Upper lobe of right lung (tissue), 1 donor: ENCODE data around the gene MAP7. TPM values are rescaled to one million over a fixed set of nuclear protein-coding genes. Genes with fewer than 3 reads are reported as not detected.
"Not testable (repeated sequence)": the region's sequence is repeated elsewhere in the genome, so short reads cannot be mapped to it uniquely, and the experiment has no call there.

Experiments
- ATAC-seq: fragments of 200-7000 bp; cut with Tn5 transposase; one replicate; pipeline ENCODE4 v1.9.1; 2020; ENCODE audit warnings: mild to moderate bottlenecking, moderate library complexity
- DNase-seq: peaks from one replicate; pipeline ENCODE4 v3.0.0-alpha.2; 2020
- H3K27ac ChIP-seq: fragments of 200-600 bp; one replicate; pipeline ENCODE4 v1.8.0; 2022
- H3K27me3 ChIP-seq: fragments of 200-600 bp; one replicate; pipeline ENCODE4 v1.8.0; 2022; ENCODE audit warnings: mild to moderate bottlenecking
- H3K36me3 ChIP-seq: fragments of 200-600 bp; one replicate; pipeline ENCODE4 v1.8.0; 2022
- H3K4me1 ChIP-seq: fragments of 200-600 bp; one replicate; pipeline ENCODE4 v1.8.0; 2022
- H3K4me3 ChIP-seq: fragments of 200-600 bp; one replicate; pipeline ENCODE4 v1.8.0; 2022; ENCODE audit warnings: mild to moderate bottlenecking
- H3K9me3 ChIP-seq: fragments of 200-600 bp; one replicate; pipeline ENCODE4 v1.8.0; 2022
- intact Hi-C: fragments of 100-400 bp; cut with DNase I; formaldehyde crosslinking; loops from one replicate; pipeline ENCODE4 v1.11.0; 2022
- total RNA-seq: library from RNA; stranded (reverse); fragmentation: NEBNext Ultra II Directional; extraction: Animal tissue kit (Norgen Biotek cat#: 25700); gene quantifications from one replicate; pipeline ENCODE4 v1.2.1, GENCODE V29; 2021
- TF ChIP-seq, protein P1 (sequence below): fragments of 200-600 bp; IDR thresholded peaks from one replicate; pipeline ENCODE4 v1.8.0; 2022; ENCODE audit warnings: antibody characterized with exemption
- donor health status: DM: no; HTN: yes; CAD: no; lungs with severe emphysema.

Gene MAP7
- total RNA-seq, 1 donor from 2014 or later, result 23.2 TPM

DNA sequence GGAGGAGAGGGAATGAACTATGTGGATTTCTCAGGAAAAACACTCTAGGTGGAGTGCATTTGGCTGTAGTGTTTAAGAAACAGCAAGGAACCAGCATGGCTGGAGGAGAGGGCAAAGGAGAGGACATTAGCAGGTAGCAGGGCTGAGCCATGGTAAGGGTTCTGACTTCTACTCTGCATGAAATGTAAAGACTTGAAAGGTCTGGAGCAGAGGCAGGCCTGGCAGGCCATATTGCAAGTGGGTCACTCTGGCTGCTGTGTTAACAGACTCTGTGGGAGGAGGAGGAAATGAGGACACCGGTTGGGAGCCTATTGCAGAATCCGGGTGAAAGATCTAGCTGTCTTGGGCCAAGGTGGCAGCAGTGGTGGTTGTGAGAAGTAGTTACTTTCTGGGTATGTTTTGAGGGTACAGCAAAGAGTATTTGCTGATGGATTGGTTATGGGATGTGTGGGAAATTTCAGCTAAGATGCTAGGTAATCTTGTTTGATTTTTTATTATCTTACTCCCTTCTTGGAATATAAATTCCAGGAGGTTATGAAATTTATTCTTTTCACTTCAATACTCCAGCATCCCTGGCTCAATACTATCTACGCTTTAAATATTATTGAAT lies 144.7 kb downstream of the MAP7 start:
- H3K9me3 ChIP-seq, result no peaks in the 10 kb centered on the region
- no peaks in the 10 kb centered on the region for H3K36me3 ChIP-seq
- H3K27me3 ChIP-seq, result no peaks in the 10 kb centered on the region
- ATAC-seq, result peak; percentile 92
- no peak overlapping the region for H3K27ac ChIP-seq
- H3K4me1 ChIP-seq, result no peaks in the 10 kb centered on the region
- no peak overlapping the region for H3K4me3 ChIP-seq
- TF ChIP-seq, protein P1, sequence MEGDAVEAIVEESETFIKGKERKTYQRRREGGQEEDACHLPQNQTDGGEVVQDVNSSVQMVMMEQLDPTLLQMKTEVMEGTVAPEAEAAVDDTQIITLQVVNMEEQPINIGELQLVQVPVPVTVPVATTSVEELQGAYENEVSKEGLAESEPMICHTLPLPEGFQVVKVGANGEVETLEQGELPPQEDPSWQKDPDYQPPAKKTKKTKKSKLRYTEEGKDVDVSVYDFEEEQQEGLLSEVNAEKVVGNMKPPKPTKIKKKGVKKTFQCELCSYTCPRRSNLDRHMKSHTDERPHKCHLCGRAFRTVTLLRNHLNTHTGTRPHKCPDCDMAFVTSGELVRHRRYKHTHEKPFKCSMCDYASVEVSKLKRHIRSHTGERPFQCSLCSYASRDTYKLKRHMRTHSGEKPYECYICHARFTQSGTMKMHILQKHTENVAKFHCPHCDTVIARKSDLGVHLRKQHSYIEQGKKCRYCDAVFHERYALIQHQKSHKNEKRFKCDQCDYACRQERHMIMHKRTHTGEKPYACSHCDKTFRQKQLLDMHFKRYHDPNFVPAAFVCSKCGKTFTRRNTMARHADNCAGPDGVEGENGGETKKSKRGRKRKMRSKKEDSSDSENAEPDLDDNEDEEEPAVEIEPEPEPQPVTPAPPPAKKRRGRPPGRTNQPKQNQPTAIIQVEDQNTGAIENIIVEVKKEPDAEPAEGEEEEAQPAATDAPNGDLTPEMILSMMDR, result no peak
- peak; percentile 65 for DNase-seq
- intact Hi-C loops, result no loop called here

DNA sequence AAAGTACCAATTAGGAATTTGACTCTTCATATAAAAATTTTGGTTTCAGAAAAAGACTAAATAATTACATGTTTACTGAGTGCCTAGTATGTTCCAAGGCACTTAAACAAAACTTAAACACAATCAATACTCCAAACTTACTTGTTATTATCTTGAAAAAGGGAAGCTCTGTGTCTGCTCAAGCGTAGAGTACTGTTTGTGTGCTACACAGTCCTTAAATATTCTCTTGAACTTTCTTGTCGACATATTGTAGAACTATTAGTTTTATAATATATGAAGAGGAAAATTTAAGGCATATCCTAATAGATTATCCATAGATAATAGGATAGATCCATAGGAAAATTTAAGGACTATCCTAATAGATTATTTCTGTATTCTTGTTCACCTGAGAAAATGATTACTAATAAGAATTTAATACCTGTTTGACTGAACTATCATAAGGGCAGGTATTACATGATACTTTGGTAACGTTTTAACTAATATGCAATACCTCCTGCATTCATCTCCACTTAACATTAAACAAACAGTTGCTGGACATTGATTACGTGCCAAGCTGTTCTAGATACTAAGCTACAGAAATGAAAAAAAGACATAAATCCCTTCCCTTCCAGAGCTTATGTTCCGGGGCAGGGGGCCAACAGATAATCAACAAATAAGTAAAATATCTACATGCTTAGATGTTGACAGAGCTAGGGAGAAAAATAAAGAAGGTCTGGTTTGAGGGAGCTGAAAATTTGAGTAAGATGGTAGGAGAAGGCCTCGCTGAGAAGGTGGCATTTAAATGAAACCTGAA lies 145.4 kb downstream of the MAP7 start:
- H3K4me3 ChIP-seq, result no peak overlapping the region
- no peaks in the 10 kb centered on the region for H3K27me3 ChIP-seq
- no peaks in the 10 kb centered on the region for H3K36me3 ChIP-seq
- no peaks in the 10 kb centered on the region for H3K4me1 ChIP-seq
- ATAC-seq (no peak), DNase-seq (no peak)
- no peak overlapping the region for H3K27ac ChIP-seq
- intact Hi-C loops, result no loop called here
- H3K9me3 ChIP-seq, result no peaks in the 10 kb centered on the region
- TF ChIP-seq, protein P1, result no peak

DNA sequence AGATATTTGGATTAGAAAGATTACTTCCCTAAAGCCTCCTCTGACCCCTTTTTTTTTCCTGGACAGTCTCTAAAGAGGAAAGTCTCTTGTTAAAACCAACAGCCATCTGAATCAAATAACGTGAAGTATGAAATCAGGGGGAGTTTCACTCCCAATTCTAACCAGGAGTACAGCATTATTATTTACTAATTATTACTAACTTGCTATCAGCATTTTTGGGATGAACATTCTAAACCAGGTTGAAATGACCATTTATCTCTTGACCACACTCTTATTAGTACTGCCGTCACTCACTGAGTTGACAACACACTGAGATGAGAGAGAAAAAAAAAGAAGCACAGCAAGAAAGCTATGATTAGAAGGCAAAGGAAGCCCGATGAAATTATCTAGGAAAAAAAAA lies 146.2 kb downstream of the MAP7 start:
- Histone ChIP-seq H3K9me3 (no peaks in the 10 kb centered on the region), H3K4me3 (no peak overlapping the region), H3K4me1 (no peaks in the 10 kb centered on the region), H3K36me3 (no peaks in the 10 kb centered on the region), H3K27ac (no peak overlapping the region), H3K27me3 (no peaks in the 10 kb centered on the region)
- DNase-seq, result no peak
- TF ChIP-seq, protein P1, result no peak
- no peak for ATAC-seq
- intact Hi-C loops, result no loop called here

DNA sequence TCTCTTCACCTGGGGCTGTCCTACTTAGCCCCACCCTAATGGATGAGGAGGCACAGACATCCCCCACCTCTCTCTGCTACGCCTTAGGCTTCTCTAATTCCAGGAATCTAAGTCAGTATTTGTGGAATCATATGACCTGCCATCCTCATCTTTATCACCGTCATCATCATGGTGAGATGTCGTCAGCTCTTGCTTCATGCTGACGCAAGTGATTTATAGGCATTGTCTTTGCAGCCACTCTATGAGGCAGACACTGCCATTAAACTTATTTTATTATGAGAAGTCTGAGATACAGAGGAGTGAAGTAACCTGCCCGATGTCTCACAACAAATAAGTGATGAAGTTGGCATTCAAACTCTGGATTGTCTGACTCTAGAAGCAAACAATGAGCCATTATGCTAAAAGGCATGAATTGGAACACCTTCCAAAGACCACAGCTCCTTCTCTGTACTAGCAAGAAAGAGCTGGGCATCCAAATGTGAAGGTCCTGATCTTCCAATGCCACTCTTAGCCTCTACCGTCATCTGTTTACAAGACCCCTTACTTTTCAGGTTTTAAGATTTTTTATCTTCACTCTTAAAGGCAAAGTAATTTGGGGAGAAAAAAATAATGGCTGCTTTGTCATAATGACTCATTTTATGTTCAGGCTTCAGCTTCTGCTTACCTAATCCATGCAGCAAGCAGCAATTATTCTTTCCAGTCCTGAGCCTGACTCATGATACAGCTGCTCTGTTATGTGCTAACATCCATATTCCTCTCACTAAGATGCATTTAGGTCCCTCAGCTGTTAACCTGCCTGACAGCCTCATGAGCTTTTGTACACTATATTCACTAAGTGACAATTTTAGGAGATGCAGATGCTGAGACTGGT lies 146.9 kb downstream of the MAP7 start:
- H3K27ac ChIP-seq, result no peak overlapping the region
- no peak for DNase-seq

DNA sequence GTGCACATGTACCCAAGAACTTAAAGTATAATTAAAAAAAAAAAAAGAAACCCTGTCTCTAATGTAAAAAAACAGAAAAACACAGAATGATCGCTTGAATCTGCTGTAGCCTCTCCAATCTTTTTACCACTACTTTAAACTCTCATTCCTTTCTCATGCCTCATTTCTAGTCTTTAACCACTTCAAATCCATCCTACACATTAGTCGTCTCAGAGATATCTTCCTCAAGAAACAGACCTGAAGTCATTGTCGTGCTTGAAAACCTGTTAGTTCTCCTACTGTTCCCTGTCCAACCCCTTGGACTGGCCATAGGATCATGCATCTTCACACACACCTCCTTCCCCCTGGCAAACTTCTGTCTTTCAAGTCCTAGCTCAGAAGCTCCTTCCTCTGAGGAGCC lies 148.5 kb downstream of the MAP7 start:
- intact Hi-C loops, result no loop called here
- no peaks in the 10 kb centered on the region for H3K27me3 ChIP-seq
- H3K4me1 ChIP-seq, result no peaks in the 10 kb centered on the region
- no peak for ATAC-seq
- no peak overlapping the region for H3K4me3 ChIP-seq
- DNase-seq, result no peak
- H3K27ac ChIP-seq, result no peak overlapping the region
- no peaks in the 10 kb centered on the region for H3K36me3 ChIP-seq
- TF ChIP-seq, protein P1, result no peak
- H3K9me3 ChIP-seq, result no peaks in the 10 kb centered on the region

More for the DNA sequence above, 146.9 kb downstream of the MAP7 start:
- Histone ChIP-seq H3K4me3 (no peak overlapping the region), H3K36me3 (no peaks in the 10 kb centered on the region), H3K27me3 (no peaks in the 10 kb centered on the region), H3K4me1 (no peaks in the 10 kb centered on the region), H3K9me3 (no peaks in the 10 kb centered on the region)
- peak; percentile 58 for ATAC-seq
- TF ChIP-seq, protein P1, result no peak
- intact Hi-C loops, result no loop called here

DNA sequence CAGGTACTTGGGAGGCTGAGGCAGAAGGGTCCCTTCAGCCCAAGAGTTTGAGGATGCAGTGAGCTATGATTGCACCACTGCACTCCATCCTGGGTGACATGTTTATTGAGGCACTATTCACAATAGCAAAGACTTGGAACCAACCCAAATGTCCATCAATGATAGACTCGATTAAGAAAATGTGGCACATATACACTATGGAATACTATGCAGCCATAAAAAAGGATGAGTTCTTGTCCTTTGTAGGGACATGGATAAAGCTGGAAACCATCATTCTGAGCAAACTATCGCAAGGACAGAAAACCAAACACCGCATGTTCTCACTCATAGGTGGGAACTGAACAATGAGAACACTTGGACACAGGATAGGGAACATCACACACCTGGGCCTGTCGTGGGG lies 149.0 kb downstream of the MAP7 start:
- H3K27me3 ChIP-seq, ATAC-seq, H3K27ac ChIP-seq, H3K9me3 ChIP-seq, H3K4me3 ChIP-seq, intact Hi-C loops, DNase-seq, H3K4me1 ChIP-seq, H3K36me3 ChIP-seq: not testable (repeated sequence)
